Daoy (cell line): Measurements from ENCODE around the gene TJP3. TPM values are rescaled to one million over a fixed set of nuclear protein-coding genes. Genes with fewer than 3 reads are reported as not detected.

Experiments
- DNase-seq: peaks from one replicate; pipeline ENCODE4 v3.0.0-alpha.2; 2015; ENCODE audit warnings: low read depth
- total RNA-seq: library from RNA; depleted of rRNA; stranded (reverse); fragments of >200 nt; shearing (Covaris generic); gene quantifications from 2 replicates; pipeline ENCODE4 v1.2.3, GENCODE V29; 2014

The TJP3 gene
- total RNA-seq, 1 experiment from 2014 or later, result not detected

DNA sequence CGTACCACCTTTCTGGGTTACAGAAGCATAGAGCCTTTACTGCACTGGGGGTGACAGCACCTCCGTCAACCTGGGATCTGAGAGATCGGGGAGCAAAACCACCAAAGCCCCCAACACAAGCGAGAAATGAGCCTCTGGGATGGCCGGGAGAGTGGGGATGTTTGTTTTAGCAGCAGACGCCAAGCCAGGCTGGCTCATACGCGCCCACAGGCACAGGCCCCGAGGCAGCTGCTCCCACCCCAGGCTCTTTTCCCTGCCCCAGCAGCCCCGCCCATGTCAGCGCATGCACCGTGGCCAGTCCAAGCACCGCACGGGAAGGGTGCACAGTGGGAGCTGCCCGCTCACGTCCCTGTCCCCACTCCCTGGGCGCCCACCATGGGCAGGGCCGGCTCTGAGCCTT is 16.5 kb upstream of the TJP3 start:
- no peak for DNase-seq

DNA sequence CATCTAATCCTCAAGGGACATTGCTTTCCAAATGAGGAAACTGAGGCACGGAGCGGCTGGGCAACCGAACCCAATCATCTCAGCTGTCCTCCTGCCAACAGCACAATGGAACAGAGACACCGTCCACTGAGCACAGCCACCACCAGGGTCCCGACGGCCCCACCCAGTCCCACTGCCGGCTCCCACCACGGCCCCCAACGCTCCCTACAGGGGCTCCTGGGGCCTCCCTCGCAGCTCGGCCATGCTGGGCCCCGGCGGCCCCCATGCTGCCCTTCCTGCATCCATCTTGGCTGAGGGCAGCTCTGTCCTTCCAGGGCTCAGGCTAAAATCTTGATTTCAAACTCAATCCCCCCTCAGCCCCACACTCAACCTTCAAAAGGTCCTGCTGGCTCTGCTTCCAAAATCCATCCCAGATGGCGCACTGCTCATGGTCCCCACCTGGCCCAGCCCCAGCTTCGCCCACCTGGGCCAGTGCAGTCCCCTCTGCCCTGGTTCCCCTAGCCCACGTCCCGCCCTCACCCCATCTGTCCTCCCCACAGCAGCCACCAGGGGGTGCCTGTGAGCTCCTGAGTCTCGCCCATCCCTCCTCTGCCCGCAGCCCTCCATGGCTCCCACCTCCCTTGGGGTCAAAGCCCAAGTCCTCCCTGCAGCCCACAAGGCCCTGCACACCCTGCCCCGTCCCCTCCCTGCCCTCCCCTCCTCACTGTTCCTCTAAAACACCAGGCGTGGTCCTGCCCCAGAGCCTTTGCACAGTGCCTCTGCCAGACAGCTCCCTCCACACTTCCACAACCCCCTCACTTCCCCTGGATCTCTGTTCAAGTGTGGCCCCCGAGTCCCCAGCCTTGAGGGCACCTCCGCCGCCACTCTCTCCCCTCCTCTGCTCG is 15.8 kb upstream of the TJP3 start:
- no peak for DNase-seq

DNA sequence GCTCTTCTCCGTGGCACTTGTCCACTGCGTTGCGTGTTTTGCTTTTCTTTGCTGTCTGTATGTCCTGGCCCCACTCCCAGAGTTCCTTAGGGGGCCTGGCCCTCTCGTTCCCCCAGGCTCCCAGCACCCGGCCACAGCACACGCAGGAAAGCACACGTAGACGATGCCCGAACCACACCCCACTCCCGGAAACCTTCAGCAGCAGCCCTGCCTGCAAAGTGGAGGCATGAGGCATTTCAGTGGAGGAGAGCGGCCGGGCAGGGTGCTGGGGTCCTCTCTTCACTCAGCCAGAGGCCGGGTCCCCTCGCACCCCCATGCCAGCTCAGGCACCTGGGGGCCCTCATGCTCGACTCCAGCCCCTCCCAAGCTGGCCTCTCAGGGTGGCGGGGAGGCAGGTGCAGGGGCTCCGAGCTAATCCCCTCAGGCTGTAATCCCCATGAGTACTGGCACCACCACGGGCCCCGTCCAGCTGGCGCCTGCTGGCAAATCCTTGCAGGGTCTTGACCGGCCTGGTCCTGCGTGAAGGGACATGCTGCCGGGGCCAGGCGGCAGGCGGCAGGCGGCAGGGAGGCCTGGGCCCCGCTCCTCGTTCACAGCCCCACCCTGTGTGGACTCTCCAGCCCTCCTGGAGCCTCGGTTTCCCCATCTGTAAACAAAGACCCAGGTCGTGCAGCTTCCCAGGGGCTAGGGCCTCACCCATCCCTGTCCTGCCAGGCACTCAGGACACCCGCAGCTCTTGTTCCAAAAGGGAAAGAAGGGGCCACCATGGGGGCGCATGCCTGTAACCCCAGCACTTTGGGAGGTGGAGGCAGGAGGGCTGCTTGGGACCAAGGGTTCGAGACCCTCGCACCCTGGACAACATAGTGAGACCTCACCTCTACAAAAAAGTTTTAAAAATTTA is 14.9 kb upstream of the TJP3 start:
- no peak for DNase-seq

DNA sequence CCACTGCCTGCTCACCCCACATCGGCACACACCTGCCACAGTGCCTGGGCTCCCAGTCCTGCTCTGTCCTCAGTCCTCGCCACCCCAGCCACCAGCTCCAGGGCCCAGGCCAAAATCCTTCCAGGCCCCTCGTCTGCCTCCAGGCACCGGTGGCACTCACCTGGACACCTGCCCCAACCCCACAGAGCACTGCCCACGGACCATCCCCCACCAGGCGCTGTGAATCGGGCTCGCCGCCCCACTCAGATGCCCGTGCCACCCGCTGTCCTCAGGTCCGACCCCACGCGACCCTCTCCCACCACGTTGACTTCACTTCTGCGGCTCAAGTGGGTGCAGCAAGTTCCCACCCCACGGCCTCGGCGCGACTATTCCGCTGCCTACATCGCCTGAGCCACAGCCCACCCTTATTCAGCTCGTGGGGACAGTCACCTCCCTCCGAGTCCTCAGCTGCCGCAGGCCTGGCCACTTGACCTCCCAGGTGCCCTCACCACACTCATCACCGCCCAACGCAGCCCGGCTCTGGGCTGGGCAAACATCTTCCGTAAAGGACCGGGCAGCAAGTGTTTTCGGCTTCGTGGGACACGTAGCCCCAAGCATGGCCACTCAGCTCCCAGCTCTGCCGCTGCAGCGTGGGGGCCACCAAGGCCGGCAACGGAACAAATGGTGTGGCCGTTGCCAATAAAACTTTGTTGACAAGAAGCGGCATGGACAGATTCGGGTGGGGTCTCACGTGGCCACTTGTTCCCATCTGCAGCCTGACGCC is 13.6 kb upstream of the TJP3 start:
- no peak for DNase-seq

DNA sequence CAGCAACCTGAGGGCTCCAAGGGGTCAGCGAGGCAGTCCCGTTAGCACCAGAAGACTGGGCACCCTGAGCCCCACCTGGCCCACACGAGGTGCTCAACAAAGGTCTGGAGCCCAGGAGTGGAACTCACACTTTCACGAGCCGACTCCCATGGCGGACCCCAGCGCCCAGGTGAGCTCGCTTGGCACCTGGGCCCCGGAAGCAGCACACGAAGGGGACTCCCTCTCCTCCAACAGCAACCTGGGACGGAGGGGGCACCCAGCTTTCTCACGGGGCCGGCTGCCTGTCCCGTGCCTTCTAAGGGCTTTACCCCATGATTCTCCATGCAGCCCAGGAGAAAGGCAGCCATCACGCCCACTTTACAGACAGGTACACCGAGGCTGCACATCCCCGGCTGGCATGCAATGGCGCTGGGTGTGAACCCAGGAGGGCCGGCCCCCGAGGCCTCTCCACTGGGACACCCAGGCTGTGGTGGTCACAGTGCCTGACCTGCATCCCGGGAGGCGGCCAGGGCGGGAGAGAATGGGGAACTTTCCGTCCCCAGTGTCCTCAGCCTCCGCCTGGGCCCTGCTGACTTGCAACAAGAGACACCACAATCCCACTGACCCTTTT is 13.0 kb upstream of the TJP3 start:
- no peak for DNase-seq

DNA sequence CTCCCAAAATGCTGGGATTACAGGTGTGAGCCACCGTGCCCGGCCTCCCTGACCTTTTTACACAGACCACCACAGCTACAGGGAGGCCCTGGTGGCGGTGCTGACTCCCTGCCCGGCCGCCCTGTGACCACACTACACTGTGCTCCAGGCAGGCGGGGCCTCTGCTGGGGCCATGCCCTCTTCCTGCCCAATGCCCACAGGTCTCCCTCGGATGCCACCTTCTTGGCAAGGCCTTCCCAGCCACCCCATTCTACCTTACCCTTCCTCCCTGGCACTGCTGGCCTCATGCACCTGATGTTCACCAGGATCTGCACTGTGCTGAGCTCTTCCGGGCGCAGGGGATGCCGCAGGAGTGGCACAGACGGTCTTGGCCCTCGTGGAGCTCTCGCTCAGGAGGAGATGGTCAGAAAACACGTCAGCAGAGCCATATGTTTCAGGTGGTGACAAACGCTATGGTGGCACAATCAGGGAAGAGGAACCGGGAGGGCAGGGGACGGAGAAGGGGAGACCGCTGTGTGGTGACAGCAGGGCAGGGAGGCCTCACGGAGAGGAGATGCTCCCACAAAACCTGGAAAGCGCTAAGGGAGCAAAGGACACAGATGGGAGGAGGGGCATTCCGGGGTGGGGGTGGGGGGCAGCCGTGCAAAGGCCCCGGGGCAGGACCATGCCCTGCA is 12.1 kb upstream of the TJP3 start:
- DNase-seq, result no peak

DNA sequence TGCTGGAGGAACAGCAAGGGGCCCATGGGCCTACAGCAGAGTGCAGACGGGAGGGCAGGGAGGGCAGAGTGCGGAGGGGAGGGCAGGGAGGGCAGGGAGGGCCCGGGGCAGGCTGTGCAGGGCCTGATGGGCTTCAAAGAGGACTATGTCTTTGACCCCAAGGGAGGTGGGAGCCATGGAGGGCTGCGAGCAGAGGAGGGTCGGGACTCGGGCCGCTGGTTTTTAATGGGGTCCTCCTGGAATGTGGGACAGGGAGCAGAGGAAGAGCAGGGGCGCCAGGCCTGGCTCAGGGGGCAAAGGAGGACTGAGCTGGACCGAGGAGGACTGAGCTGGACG is 11.6 kb upstream of the TJP3 start:
- DNase-seq, result no peak

DNA sequence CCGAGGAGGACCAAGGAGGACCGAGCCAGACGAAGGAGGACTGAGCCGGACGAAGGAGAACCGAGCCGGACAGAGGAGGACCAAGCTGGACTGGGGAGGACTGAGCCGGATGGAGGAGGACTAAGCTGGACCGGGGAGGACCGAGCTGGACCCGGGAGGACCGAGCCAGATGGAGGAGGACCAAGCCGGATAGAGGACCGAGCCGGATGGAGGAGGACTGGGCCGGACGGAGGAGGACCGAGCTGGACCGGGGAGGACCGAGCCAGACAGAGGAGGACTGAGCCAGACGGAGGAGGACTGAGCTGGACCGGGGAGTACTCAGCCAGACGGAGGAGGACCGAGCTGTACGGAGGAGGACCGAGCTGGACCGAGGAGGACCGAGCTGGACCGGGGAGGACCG is 11.1 kb upstream of the TJP3 start:
- no peak for DNase-seq

DNA sequence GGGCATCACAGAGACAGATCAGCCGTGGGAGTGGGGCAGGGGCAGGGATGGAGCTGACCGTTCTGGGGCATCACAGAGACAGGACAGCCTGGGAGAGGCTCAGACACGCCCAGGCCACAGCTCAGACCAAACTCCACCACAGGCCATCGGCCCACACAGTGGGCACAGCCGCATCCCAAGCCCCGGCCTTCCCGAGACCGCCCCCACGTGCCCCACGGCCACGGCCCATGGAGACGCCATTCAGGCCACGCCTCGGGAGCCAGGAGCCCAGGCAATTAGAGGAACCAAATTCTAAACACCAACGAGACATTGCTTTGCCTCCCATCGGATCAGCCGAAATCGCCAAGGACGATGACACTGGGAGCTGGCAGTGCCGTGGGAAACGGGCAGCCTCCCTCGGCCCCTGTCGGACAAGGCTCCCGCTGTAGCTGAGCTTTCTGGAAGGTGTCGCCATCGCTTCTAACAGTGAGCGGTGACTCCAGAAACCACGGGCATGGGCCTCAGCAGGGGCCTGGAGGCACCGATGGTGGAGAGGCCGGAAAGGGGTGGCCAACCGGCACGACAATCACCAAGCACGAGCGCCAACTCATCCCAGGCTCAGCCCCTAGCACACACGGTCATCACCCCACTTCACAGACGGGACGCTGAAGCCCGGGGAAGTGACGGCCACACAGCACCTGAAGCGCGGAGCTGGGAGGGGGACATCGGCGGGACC is 10.4 kb upstream of the TJP3 start:
- DNase-seq, result no peak

DNA sequence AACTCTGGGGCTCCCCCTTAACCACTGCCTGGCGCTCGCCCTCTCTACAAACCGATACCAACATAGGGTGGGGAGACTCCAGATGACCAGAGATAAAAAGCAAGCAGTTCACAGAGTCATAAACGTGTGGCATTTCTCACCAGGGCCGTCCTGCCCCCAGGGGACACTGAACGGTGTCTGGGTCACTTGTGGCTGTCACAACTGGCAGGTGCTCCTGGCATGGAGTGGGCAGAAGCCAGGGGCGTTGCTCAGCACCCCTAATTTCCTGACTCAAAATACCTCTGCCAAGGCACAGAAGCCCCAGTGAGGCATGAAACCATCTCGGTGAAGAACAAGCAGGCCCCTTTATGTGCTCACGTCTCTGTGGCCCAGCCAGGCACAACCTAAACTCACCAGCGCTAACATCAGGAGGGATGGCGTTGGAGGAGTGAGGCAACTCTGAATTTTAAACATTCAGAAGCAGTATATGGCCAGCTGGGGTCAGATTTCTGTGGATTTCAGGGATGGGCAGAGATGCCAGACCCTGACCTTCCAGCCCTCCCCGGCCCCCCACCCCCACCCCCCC is 9.7 kb upstream of the TJP3 start:
- DNase-seq, result no peak

DNA sequence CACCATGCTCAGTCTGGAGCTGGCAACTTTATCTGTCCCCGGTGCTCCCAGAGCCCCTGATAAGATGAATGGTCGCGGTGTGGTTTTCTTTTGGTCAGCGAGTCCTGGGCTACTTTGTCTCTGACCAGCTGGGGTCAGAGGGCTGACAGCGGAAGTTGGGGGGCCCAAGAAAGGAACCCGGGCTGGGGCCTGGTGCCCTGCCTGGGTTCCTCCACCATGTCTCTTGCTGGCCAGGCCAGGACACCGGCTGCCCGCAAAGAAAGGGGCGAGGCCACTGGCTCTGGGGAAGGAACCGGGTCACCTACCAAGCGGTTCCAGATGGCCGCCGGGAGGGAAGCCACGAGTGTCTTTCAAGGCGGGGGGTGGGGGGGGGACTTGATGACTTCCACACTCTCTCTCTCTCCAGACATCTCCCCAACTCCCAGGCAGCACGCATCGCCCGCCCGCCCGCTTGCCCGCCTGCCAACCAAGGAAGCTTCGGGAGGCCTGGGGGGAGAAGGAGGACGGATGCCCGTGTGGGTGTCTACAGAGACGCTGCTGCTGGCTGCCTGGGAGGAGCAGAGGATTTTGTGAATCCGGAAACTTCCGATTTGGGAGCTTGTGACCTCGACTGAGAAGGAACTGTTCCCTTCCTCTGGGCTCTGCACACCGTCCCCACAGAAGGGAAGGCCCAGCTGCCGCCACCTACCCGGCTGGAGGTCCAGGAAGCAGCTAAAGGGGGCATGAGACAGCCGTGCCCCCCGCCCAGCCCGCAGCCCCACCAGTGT is 9.0 kb upstream of the TJP3 start:
- DNase-seq, result peak; percentile 59

DNA sequence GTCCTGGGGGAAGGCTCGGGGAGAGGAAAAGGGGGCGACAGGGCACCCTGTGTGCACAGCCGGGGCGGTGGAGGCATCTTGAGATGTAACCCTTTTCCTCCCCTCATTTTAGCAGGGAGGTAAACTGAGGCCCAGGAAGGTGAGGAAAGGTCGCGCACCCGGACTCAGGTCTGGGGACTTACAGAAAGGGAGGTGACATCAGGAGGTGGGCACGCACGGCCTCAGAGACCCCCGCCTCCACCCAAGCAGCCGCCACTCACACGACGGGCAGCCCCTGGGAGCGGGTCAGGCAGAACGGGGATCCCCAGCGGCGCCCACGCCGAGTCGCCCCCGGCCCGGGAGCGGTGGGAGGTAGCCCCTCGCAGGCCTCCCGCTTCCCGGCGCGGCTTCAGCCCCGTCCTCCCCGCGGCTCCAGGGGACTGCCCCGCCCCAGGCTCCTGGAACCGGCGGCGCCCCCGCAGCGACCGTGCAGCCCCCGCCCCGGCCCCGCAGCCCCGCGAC is 8.4 kb upstream of the TJP3 start:
- DNase-seq, result no peak

DNA sequence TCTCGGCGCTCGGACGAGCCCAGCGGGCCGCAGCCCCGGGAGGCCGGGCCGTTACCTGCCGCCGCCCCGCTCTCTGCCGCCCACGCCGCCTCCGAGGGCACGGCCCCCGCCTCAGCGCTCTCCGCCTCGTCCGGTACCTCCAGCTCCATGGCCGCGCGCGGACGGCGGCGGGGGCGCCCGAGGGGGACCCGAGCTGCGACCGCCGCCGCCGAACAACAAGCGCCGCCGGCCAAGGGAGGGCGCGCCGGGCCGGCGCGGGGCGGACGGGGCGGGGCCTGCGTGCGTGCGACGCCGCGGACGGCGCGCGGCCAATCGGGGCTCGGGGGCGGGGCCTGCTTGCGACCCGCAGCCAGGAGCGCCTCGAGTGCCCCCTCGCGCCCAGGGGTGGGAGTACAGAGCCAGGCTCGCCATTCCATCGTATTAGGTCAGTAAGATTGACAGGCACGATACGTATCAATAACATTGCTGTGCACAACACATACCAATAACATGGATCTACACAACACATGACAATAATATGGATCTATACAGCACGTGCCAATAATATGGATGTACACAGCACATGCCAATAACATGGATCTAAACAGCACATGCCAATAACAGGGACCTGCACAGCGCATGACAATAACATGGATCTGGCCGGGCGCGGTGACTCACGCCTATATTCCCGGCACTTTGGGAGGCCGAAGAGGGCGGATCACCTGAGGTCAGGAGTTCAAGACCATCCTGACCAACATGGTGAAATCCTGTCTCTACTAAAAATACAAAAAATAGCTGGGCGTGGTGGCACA is 7.7 kb upstream of the TJP3 start, which contains the start of gene PIP5K1C:
Gene PIP5K1C (minus strand): TSS at position 227 of the 791 bp plus-strand sequence. CDS start 78 bp downstream, at position 149.
- peak; percentile 93 for DNase-seq

DNA sequence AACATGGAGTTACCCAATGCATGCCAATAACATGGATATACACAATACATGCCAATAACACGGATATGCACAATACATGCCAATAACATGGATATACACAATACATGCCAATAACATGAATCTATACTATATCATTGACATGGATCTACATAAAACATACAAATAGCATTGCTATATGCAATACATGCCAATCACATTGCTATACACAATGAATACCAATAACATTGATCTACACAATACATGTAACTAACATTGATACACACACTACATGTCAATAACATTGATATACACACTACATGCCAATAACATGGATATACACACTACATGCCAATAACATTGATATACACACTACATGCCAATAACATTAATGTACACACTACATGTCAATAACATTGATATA is 7.0 kb upstream of the TJP3 start:
- no peak for DNase-seq

DNA sequence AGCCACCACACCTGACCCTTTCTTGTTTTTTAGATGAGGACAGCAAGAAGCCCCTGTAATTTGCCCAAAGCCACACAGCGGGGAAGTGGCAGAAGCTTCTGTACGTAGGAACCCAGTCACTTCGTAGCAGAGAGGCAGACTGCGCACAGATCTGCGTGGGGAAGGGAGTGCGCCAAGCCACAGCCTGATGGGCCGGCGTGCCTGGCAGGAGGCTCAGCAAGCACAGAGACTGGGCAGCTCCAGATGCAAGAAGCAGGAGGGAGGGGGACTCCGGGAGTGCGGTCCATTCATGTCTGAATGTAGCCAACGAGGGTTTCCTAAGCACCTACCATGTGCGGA is 347 bp upstream of the TJP3 start:
- no peak for DNase-seq

DNA sequence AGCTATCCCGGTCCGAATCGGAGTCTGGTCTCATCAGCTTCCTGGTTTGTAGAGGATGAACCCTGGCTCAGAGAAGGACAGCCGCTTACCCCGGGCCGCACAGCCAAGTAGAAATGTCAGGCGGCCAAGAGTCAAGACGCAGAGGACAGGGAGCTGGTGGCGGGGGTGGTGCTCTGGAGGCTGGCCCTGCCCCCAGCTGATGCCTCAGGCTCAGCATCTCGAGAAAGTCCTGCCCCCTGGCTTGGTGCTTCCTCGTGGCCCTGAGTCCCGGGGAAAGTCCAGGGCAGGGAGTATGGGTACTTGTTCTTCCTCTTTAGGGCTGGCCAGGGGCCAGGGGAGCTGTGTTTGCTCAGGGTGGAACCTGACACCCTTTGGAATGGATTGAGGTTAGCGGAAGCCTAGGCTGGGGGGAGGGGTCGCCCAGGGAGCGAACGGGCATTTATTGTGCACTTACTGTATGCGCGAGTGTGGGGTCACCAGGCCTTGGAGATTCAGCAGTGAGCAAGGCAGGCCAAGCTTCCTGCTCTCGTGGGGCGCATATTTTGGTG is 2.2 kb downstream of the TJP3 start:
- DNase-seq, result peak; percentile 90

DNA sequence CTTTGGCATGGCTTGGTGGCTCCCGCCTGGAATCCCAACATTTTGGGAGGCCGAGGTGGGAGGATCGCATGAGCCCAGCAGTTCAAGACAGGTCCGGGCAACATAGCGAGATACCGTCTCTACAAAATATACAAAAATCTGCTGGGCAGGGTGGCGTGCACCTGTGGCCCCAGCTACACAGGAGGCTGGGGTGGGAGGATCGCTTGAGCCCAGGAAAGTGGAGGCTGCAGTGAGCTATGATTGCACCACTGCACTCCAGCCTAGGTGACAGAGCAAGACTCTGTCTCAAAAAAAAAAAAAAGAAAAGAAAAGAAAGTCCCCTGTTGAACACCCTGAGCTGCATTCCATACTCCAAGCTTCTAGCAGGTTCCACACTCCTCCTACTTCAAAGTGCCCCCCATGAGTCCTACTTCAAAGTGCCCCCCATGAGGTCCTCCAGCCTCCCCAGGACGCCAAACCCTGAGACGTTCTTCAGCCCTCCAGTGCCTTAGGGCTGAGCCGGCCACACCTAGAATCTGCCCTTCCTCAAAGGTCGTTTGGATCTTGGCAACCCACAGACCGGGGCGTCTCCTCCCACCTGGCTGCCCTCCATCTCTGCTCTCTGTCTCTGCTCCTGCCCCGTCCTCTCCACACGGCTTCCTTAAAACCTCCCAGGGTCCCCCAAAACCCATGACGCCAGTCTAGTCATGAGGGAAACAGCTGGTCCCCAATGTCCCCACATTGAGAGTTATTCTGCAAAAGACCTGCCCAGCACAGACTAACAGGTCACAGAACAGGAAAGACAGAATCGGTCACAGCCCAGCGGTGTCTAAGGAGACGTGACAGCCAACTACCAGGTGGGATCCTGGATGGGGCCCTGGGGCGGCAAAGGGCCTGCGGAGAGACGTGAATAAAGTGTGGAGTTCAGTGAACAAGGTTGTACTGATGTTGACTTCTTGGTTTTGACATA is 4.8 kb downstream of the TJP3 start:
- DNase-seq, result no peak
